Gastrocnemius medialis (tissue), 4 donors: ENCODE data around the gene BRICD5. TPM values are rescaled to one million over a fixed set of nuclear protein-coding genes. Genes with fewer than 3 reads are reported as not detected.

ENCODE experiments used
- ATAC-seq, 2 donors: fragments of 150-250 bp; one replicate each; pipeline ENCODE4 v1.9.1; 2016
- DNase-seq, 2 donors: peaks; one replicate each; pipeline ENCODE4 v3.0.0-alpha.2; 2019
- H3K27ac ChIP-seq, 4 donors: fragments of 200-600 bp; sonication (generic); 1 replicate in 1 of 4; 2 replicates in 3 of 4; pipeline ENCODE4 v1.5.1; 2016 to 2018; ENCODE audit warnings: mild to moderate bottlenecking in 2 of 4, moderate library complexity in 1 of 4
- H3K27me3 ChIP-seq, 3 donors: fragments of 200-600 bp; sonication (generic) in 2 of 3; 1 replicate in 1 of 3; 2 replicates in 2 of 3; pipeline versions ENCODE4 v1.5.1 to v1.6.0; 2016 to 2019; ENCODE audit warnings: mild to moderate bottlenecking in 1 of 3, moderate library complexity in 1 of 3
- H3K36me3 ChIP-seq, 2 donors: fragments of 200-600 bp; sonication (generic) in 1 of 2; one replicate each; pipeline ENCODE4 v1.5.1; 2017 to 2018
- H3K4me1 ChIP-seq, 2 donors: fragments of 200-600 bp; sonication (generic) in 1 of 2; one replicate each; pipeline ENCODE4 v1.5.1; 2016 to 2017; ENCODE audit warnings: mild to moderate bottlenecking in 2 of 2
- H3K4me3 ChIP-seq, 4 donors: fragments of 200-600 bp; sonication (generic) in 3 of 4; 1 replicate in 1 of 4; 2 replicates in 3 of 4; pipeline ENCODE4 v1.5.1; 2016 to 2019; ENCODE audit warnings: mild to moderate bottlenecking in 2 of 4
- H3K9me3 ChIP-seq, 3 donors: fragments of 200-600 bp; sonication (generic) in 2 of 3; 1 replicate in 1 of 3; 2 replicates in 2 of 3; pipeline ENCODE4 v1.5.1; 2016 to 2019
- CTCF ChIP-seq, 5 experiments: fragments of 450-650 bp in 3 of 5; fragments of 200-600 bp in 2 of 5; sonication (generic) in 2 of 5; IDR thresholded peaks in 4 of 5; conservative IDR thresholded peaks in 1 of 5; 1 replicate in 4 of 5; 2 replicates in 1 of 5; pipeline ENCODE4 v1.5.1; 2016 to 2019; ENCODE audit warnings: antibody characterized with exemption in 5 of 5, mild to moderate bottlenecking in 3 of 5, moderate library complexity in 3 of 5
- POLR2A ChIP-seq, 2 donors: fragments of 450-650 bp; IDR thresholded peaks; one replicate each; pipeline ENCODE4 v1.6.1; 2017; ENCODE audit warnings: antibody characterized with exemption in 2 of 2, mild to moderate bottlenecking in 2 of 2, moderate library complexity in 2 of 2
- in situ Hi-C, 4 donors: fragments of 200-750 bp; cut with MboI; loops; one replicate each; pipeline versions ENCODE4 v1.15.0 to v1.8.0; 2017; ENCODE audit warnings: low sequenced_read_pairs in 4 of 4
- intact Hi-C: fragments of 100-400 bp; cut with DNase I; formaldehyde crosslinking; loops from one replicate; pipeline ENCODE4 v1.15.1; 2023; ENCODE audit warnings: low total_unique reads
- total RNA-seq, 4 donors: library from RNA; depleted of rRNA; stranded (reverse); fragments of >200 nt; gene quantifications; one replicate each; pipeline versions ENCODE4 v1.1.0 to v1.2.3, GENCODE V29; 2016

The BRICD5 gene
- total RNA-seq, 4 donors from 2014 or later, result 0.15 to 2.2 (median 1.4) TPM

- Histone ChIP-seq H3K27me3 (no peaks in the 10 kb centered on the region), H3K4me1 (no peaks in the 10 kb centered on the region), H3K36me3 (peaks cover 0 to 60% of the 10 kb centered on the region in 2 donors), H3K4me3 (no peak overlapping the region), H3K9me3 (no peaks in the 10 kb centered on the region), H3K27ac (no peak overlapping the region)
- no peak for ATAC-seq
- intact Hi-C loops, result no loop called here
- TF ChIP-seq POLR2A (IDR thresholded peaks at IDR 0.05) (no peak), CTCF (IDR thresholded peaks at IDR 0.05 in 4 of 5, conservative IDR thresholded peaks at IDR 0.05 in 1 of 5) (no peak)
- no peak for DNase-seq
- in situ Hi-C loops, result no loop called here
Measured at GRCh38 chr16:2176047-2176446, 34.6 kb downstream of the BRICD5 start.

GRCh38 chr16:2175454-2175853 lies 35.2 kb downstream of the BRICD5 start:
- no peaks in the 10 kb centered on the region for H3K9me3 ChIP-seq
- TF ChIP-seq POLR2A (IDR thresholded peaks at IDR 0.05), result no peak
- TF ChIP-seq CTCF (IDR thresholded peaks at IDR 0.05 in 4 of 5, conservative IDR thresholded peaks at IDR 0.05 in 1 of 5), result no peak
- no peak for DNase-seq
- H3K27me3 ChIP-seq, result no peaks in the 10 kb centered on the region
- no peak for ATAC-seq
- no peak overlapping the region for H3K4me3 ChIP-seq
- no peak overlapping the region for H3K27ac ChIP-seq
- in situ Hi-C loops, result no loop called here
- peaks cover 0 to 60% of the 10 kb centered on the region in 2 donors for H3K36me3 ChIP-seq
- intact Hi-C loops, result no loop called here
- no peaks in the 10 kb centered on the region for H3K4me1 ChIP-seq

GRCh38 chr16:2174396-2175131 lies 36.1 kb downstream of the BRICD5 start:
- intact Hi-C loops, result no loop called here
- H3K9me3 ChIP-seq, result no peaks in the 10 kb centered on the region
- in situ Hi-C loops, result no loop called here
- H3K36me3 ChIP-seq, result peaks cover 0 to 60% of the 10 kb centered on the region in 2 donors
- peaks cover 0 to 2% of the 10 kb centered on the region in 2 donors for H3K4me1 ChIP-seq
- no peaks in the 10 kb centered on the region for H3K27me3 ChIP-seq
- ATAC-seq (no peak), DNase-seq (no peak)
- no peak for TF ChIP-seq CTCF (IDR thresholded peaks at IDR 0.05 in 4 of 5, conservative IDR thresholded peaks at IDR 0.05 in 1 of 5)
- no peak for TF ChIP-seq POLR2A (IDR thresholded peaks at IDR 0.05)
- H3K4me3 ChIP-seq, result no peak overlapping the region
- H3K27ac ChIP-seq, result no peak overlapping the region

- ATAC-seq (no peak), DNase-seq (no peak)
- intact Hi-C loops, result no loop called here
- in situ Hi-C loops, result no loop called here
- H3K27me3 ChIP-seq, result no peaks in the 10 kb centered on the region
- peaks cover 0 to 60% of the 10 kb centered on the region in 2 donors for H3K36me3 ChIP-seq
- no peak overlapping the region for H3K27ac ChIP-seq
- H3K4me1 ChIP-seq, result peaks cover 0 to 6% of the 10 kb centered on the region in 2 donors
- TF ChIP-seq CTCF (IDR thresholded peaks at IDR 0.05 in 4 of 5, conservative IDR thresholded peaks at IDR 0.05 in 1 of 5) (no peak), POLR2A (IDR thresholded peaks at IDR 0.05) (no peak)
- H3K9me3 ChIP-seq, result no peaks in the 10 kb centered on the region
- H3K4me3 ChIP-seq, result no peak overlapping the region
Measured at GRCh38 chr16:2173916-2174315, 36.7 kb downstream of the BRICD5 start.
